ENCODE measurements around the gene IGFLR1.

- TF ChIP-seq CTCF (IDR thresholded peaks at IDR 0.05; ENCODE audit: low read depth, low read length) (no peak), POLR2A (IDR thresholded peaks at IDR 0.05; ENCODE audit: extremely low read depth, insufficient read length) (no peak), MYC (IDR thresholded peaks at IDR 0.05; ENCODE audit: low read depth, low read length) (no peak), MAX (IDR thresholded peaks at IDR 0.05; ENCODE audit: low read depth, low read length) (no peak)
These were observed 42.5 kb upstream of the IGFLR1 start for GRCh38 chr19:35784503-35785338.

Measured in NB4 (cell line).